GM12891 (cell line): ENCODE measurements around the gene BPTF.
"Not testable (repeated sequence)": the region's sequence is repeated elsewhere in the genome, so short reads cannot be mapped to it uniquely, and the experiment has no call there.

Experiments
- DNase-seq: peaks from one replicate; pipeline ENCODE4 v3.0.0; 2011; ENCODE audit warnings: low spot score; ENCODE audit not compliant: insufficient read length
- FAIRE-seq: peaks from 2 replicates; lab custom pipeline; 2011; peaks lifted over from hg19 to GRCh38; lab: Jason Lieb, UNC
- PAX5 ChIP-seq: IDR thresholded peaks from 2 replicates; pipeline ENCODE4 v1.6.1; 2011; ENCODE audit warnings: low read length, moderate library complexity, mild to moderate bottlenecking; ENCODE audit not compliant: insufficient read depth, severe bottlenecking
- POLR2A ChIP-seq: IDR thresholded peaks from 2 replicates; pipeline ENCODE4 v1.6.1; 2011; ENCODE audit warnings: low read depth, low read length, control low read depth
- POLR2AphosphoS5 ChIP-seq: IDR thresholded peaks from 2 replicates; pipeline ENCODE4 v1.6.1; 2011; ENCODE audit warnings: low read depth, low read length, control low read depth
- POU2F2 ChIP-seq: IDR thresholded peaks from 2 replicates; pipeline ENCODE4 v1.6.1; 2011; ENCODE audit warnings: low read depth, mild to moderate bottlenecking, control low read depth, low read length, moderate library complexity
- SPI1 ChIP-seq: IDR thresholded peaks from 2 replicates; pipeline ENCODE4 v1.6.1; 2011; ENCODE audit warnings: low read depth, low read length, control low read depth
- TAF1 ChIP-seq: IDR thresholded peaks from 2 replicates; pipeline ENCODE4 v1.6.1; 2011; ENCODE audit warnings: low read depth, low read length, control low read depth

BPTF gene

DNA sequence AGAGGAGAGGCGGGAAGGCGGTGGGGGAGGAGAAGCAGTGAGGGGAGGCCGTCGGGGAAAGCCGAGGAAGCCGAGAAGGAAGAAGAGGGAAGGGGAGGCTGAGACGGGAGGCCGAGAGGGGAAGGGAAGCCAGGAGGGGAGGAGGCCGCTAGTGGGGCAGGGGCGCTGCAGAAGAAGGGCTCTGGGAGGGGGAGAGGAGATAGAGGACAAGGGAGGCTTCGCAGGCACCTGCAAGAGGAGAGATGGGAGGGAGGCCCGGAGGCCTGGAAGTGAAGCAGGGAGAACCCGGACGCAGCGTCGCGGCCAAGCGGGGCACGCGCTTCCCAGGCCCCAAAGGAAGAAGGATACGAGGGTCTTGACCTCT, 168.7 kb downstream of the BPTF start:
- no peak for DNase-seq
- TF ChIP-seq TAF1: no peak
- no peak for TF ChIP-seq PAX5
- TF ChIP-seq SPI1: no peak
- TF ChIP-seq POLR2A: no peak
- TF ChIP-seq POU2F2: no peak
- TF ChIP-seq POLR2AphosphoS5: no peak
- no peak for FAIRE-seq

DNA sequence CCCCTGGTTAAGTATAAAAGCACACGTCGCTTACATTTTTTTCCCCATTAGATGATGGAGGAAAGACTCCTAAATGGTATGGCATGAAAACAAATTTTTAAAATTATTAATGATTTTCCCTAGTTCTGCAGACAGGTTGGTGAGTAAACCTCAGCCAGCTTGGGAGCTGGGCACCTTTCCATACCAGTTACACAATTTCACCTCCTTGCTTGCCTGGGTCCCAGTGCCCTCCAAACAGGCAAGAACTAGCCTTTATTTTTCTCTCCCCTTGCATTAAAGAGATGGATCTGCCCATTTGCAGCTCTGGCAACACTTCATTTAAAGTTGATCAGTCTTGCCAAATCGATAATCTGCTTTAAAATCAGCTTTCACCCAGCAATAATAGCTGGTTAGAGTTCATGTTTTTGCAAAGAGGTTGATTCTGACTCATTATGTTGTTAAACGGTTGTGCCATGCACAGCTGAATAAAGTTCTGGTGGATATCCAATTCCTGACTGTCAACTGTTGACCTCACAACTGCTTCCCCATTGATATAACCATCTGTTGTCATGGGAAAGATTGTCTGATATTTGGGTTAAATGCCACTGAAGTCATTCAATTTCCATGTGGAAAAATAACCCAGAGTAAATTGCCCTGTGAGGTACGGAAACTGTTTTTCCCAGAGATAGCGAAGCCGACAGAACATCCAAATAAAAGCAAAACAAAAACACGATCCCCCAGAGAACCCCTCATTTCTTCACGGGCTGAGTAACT, 169.7 kb downstream of the BPTF start:
- no peak for TF ChIP-seq POLR2AphosphoS5
- TF ChIP-seq POLR2A: no peak
- no peak for TF ChIP-seq SPI1
- TF ChIP-seq PAX5: no peak
- TF ChIP-seq TAF1: no peak
- no peak for TF ChIP-seq POU2F2
- FAIRE-seq: no peak
- no peak for DNase-seq

DNA sequence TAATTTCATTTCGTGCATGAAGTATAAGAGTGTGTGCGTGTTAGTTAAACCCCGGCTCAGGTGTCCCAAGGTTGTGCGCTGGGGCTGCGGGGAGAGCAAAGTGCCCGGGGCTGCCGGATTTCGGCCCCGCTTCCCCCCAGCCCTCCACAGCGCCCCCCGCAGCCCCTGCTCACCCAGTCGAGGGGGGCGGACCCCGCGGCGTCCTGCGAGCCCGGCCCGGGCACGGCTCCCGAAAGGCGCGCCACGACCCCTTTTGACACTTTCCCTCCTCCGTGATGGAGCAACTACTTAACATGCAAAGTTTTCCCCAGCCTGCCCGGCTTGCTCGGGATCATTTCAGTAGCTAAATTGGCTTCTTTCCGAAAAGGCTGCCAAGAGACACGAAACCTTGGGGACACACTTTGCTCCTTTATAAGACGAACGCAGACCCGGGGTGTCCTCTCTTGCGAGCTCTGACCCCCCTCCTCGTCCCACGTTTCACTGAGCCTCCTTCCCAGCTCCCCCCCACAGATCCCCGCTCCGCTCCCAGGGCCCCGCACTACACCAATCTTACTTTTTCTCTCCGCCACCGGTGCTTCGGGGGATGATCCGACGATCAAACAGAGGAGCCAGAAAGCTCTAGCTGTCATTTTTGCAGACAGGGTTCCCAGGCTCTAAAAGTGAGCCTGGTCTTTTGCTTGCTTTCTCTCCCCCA, 170.4 kb downstream of the BPTF start:
- FAIRE-seq (peak; percentile 51), DNase-seq (no peak)
- TF ChIP-seq POU2F2: no peak
- TF ChIP-seq POLR2A: no peak
- TF ChIP-seq SPI1: no peak
- no peak for TF ChIP-seq PAX5

DNA sequence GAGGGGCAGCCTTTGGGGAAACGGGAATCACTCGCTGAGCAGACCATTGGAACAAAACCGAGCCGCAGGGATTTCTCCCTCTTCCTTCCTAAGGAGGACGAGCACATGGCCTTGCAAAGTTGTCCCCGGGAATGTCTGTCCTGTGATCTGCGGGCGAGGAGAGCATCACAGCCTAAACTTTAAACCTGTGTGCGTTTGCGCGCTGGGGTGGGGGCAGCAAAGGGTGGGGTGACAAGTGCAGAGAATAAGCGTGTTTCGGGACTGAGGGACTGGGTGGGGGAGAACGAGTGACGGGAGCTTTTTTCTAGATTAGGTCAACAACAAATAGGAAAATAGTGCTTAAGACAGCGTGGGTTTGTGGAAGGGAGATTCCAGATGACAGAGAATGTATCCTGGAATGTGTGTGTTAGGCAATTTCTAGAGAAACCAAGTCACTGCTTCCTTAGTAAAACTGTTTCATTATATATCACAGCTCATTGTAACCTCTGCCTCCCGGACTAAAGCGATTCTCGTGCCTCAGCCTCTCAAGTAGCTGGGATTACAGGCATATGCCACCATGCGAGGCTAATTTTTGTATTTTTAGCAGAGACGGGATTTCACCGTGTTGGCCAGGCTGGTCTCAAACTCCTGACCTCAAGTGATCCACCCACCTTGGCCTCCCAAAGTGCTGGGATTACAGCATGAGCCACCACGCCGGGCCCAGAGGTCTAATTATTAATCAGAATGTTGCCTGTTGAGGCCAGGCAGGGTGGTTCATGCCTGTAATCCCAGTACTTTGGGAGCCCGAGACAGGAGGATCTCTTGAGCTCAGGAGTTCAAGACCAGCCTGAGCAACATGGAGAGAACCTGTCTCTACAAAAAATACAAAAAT, 171.2 kb downstream of the BPTF start, which contains the start of gene C17orf58:
TSS of gene C17orf58 (minus strand) at position 169 of the 871 bp plus-strand sequence. CDS start 271 bp downstream, outside the sequence.
- FAIRE-seq, DNase-seq: not testable (repeated sequence)

DNA sequence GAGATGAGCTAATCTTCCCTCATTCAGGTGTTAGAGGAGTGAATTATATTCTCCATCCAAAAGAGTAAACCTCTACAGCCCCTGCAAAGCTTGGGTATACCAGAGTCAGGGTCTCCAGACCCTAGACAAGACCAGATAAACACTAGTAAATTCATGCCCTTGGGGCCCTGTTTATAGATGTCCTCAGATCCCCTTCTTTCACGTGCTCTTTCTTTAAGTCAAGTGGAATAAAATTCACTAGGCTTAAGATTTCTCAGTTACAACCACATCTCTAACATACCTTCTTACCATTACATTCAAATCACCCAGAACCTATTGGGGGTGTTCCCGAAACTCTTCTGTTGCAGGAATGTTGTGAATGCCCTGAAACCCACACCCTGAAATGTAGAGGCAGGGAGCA, 173.2 kb downstream of the BPTF start:
- DNase-seq: no peak
- no peak for TF ChIP-seq POLR2AphosphoS5
- no peak for TF ChIP-seq TAF1
- TF ChIP-seq POLR2A: no peak
- TF ChIP-seq PAX5: no peak
- no peak for TF ChIP-seq POU2F2
- TF ChIP-seq SPI1: no peak
- FAIRE-seq: peak; percentile 33

DNA sequence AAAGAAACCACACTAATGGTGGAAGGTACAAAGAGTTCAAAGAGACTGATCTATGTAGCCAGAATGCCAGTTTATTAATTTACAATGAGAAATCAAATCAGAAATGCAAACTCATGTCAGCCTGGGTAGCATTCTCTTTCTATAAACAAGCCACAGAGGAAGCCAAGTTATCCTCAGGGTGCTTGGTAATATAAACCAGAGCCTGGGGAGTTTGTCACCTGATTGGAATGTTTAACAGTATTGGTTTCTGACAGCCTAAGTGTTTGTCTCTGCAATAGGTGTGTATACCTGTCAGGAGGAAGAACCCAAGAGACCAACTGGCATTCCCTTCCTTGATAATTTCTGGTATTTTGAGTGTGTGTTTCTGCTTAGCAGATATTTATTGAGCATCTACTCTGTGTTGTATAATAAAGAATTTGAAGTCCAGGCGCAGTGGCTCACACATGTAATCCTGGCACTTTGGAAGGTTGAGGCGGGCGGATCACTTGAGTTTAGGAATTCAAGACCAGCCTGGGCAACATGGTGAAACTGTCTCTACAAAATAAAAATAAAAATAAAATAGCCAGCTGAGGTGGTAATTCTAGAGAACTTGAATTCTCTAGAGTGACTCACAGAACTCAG, 174.1 kb downstream of the BPTF start:
- FAIRE-seq: no peak
- no peak for DNase-seq
- TF ChIP-seq SPI1 (no peak), POLR2A (no peak), POU2F2 (no peak), PAX5 (no peak), TAF1 (no peak), POLR2AphosphoS5 (no peak)

DNA sequence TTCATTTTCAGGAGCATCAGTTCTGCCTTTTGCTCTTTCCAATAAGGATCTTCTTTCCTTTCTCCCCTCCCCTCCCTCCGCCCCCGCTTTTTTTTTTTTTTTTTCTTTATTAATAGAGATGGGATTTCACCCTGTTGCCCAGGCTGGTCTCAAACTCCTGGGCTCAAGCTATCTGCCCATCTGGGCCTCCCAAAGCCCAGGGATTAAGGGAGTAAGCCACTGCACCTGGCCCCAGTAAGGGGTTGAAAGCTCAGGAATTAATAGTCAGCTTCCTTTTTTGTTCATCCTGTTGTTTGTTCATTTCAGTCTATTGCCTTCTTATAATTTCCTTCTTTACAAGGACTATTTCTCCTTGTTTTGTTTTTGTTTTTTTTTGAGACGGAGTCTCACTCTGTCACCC, 178.9 kb downstream of the BPTF start:
- DNase-seq (no peak), FAIRE-seq (no peak)
- no peak for TF ChIP-seq POU2F2
- no peak for TF ChIP-seq PAX5
- TF ChIP-seq POLR2A: no peak
- TF ChIP-seq POLR2AphosphoS5: no peak
- TF ChIP-seq TAF1: no peak
- TF ChIP-seq SPI1: no peak

DNA sequence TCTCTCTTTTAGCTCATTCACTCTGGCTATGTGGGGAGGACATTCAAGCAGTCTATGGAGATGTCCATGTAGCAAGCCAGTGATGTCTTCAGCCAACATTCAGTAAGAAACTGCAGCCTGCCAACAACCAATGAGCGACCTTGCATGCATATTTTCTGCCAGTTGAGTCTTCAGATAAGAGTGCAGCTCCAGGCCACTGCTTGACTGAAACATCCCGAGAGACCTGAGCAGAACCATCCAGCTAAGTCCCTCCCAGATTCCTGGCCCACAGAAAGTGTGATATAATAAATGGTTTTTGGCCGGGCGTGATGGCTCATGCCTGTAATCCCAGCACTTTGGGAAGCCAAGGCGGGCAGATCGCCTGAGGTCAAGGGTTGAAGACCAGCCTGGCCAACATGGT, 181.5 kb downstream of the BPTF start:
- no peak for FAIRE-seq
- no peak for TF ChIP-seq SPI1
- TF ChIP-seq POLR2AphosphoS5: no peak
- DNase-seq: no peak

DNA sequence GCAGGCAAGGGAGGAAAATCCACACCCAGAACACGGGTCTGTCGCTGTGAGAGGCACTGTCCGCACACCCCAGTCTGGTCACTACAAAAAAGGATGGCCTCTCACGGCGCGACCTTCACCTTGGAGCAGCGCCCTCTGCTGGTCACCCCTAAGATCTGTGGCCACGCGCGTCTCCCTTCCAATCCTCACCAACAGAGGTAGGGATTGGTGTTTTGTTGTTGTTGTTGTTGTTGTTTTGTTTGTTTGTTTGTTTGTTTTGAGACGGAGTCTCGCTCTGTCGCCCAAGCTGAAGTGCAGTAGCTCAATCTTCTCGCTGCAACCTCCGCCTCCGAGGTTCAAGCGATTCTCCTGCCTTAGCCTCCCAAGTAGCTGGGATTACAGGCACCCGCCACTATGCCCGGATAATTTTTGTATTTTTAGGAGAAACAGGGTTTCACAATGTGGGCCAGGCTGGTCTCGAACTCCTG, 185.9 kb downstream of the BPTF start:
- TF ChIP-seq TAF1: no peak
- peak; percentile 26 for FAIRE-seq
- DNase-seq: peak; percentile 51
